Measurements from ENCODE around the gene C16orf96.
A peak's percentile ranks its signal among the peaks of the same experiment; 100 is the strongest.

Gene C16orf96

GRCh38 chr16:4601864-4602186, 45.7 kb downstream of the C16orf96 start:
- in situ Hi-C loops (cut with MboI; ENCODE audit: low sequenced_read_pairs, unreplicated experiment): no loop called here
- TF ChIP-seq CTCF (IDR thresholded peaks at IDR 0.05; ENCODE audit: borderline replicate concordance, control extremely low read depth, extremely low read depth, insufficient read depth, missing control alignments): no peak
- no peak for DNase-seq (ENCODE audit: low spot score)

GRCh38 chr16:4602331-4602730, 46.2 kb downstream of the C16orf96 start:
- no peak for TF ChIP-seq CTCF (IDR thresholded peaks at IDR 0.05; ENCODE audit: borderline replicate concordance, control extremely low read depth, extremely low read depth, insufficient read depth, missing control alignments)
- DNase-seq (ENCODE audit: low spot score): no peak
- in situ Hi-C loops (cut with MboI; ENCODE audit: low sequenced_read_pairs, unreplicated experiment): no loop called here

DNA sequence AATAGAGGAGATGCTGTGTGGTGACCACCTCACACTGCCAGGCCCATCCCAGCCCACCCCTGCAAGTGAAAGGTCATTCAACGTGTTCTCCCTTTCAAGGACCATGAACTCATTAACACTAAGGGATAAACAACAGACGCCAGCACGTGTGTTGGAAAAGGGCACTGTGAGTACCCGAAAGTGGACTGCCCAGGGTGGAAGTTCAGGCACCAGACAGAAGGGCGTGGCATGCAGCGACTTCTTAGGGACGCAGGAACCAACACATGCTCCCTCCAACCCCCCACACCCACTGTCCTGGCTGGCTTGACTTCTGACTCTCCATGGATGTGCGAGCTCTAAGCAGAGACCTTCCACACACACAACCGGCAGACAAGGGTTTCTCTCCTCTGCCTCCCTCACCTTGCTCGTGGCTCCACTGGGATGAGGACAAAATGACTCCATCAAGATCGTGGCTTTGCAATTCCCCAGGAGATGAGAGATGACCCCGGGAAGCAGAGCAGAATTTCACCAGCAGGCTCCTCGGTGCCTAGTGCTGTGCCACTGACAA, 47.6 kb downstream of the C16orf96 start:
- in situ Hi-C loops (cut with MboI; ENCODE audit: low sequenced_read_pairs, unreplicated experiment): no loop called here
- TF ChIP-seq CTCF (IDR thresholded peaks at IDR 0.05; ENCODE audit: borderline replicate concordance, control extremely low read depth, extremely low read depth, insufficient read depth, missing control alignments): no peak
- DNase-seq (ENCODE audit: low spot score): no peak

GRCh38 chr16:4604401-4604800, 48.3 kb downstream of the C16orf96 start:
- TF ChIP-seq CTCF (IDR thresholded peaks at IDR 0.05; ENCODE audit: borderline replicate concordance, control extremely low read depth, extremely low read depth, insufficient read depth, missing control alignments): no peak
- in situ Hi-C loops (cut with MboI; ENCODE audit: low sequenced_read_pairs, unreplicated experiment): no loop called here
- peak; percentile 28 for DNase-seq (ENCODE audit: low spot score)

DNA sequence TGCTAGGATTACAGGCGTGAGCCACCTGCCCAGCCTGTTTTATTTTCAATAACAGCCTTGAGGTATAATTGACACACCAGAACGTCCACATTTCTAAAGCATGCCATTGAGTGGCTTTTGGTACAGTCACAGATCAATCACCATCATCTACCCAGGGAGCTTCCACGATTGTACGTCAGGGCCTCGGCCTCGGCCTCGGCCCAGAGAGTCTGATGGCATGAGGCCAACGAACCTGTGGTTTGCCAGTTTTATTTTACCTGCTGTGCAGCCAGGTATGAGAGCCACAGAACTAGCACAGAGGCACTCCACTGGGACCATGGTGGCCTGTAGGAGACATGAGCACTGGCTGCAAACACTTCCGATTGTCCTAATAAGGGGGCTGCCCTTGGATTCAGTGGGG, 50.2 kb downstream of the C16orf96 start:
- TF ChIP-seq CTCF (IDR thresholded peaks at IDR 0.05; ENCODE audit: borderline replicate concordance, control extremely low read depth, extremely low read depth, insufficient read depth, missing control alignments): no peak
- no peak for DNase-seq (ENCODE audit: low spot score)
- in situ Hi-C loops (cut with MboI; ENCODE audit: low sequenced_read_pairs, unreplicated experiment): no loop called here

- in situ Hi-C loops (cut with MboI; ENCODE audit: low sequenced_read_pairs, unreplicated experiment): no loop called here
- peak; percentile 22 for DNase-seq (ENCODE audit: low spot score)
- no peak for TF ChIP-seq CTCF (IDR thresholded peaks at IDR 0.05; ENCODE audit: borderline replicate concordance, control extremely low read depth, extremely low read depth, insufficient read depth, missing control alignments)
These were observed 51.9 kb downstream of the C16orf96 start for GRCh38 chr16:4607841-4608703.

All from GM13976 (cell line).